IMR-90 (cell line): ENCODE measurements around the gene MREG. TPM values are rescaled to one million over a fixed set of nuclear protein-coding genes. Genes with fewer than 3 reads are reported as not detected.

Experiments used
- ATAC-seq: fragments of 200-7000 bp; cut with Tn5 transposase; 2 replicates; pipeline ENCODE4 v1.9.1; 2020; ENCODE audit warnings: low read depth, mild to moderate bottlenecking, moderate library complexity
- BruUV-seq: library from RNA; stranded (reverse); fragments of 400-500 nt; replicated peaks from 2 replicates; lab custom pipeline; 2021; lab: Mats Ljungman, UMichigan
- CTCF ChIA-PET: fragments of 300-600 bp; formaldehyde crosslinking; extraction: SDS; loops from one replicate; lab custom pipeline; 2021; ENCODE audit warnings: antibody characterized with exemption; lab: Yijun Ruan, JAX
- POLR2A ChIA-PET: fragments of 300-600 bp; sonication (Branson Sonifier 250); formaldehyde crosslinking; loops from one replicate; lab custom pipeline; 2022; ENCODE audit warnings: antibody characterized with exemption; ENCODE audit not compliant: unreplicated experiment; lab: Charles Lee
- DNase-seq: peaks from one replicate; pipeline ENCODE4 v3.0.0; 2013
- H2AFZ ChIP-seq: replicated peaks from 2 replicates; pipeline ENCODE3; 2013; ENCODE audit warnings: low read length, mild to moderate bottlenecking; ENCODE audit not compliant: poor library complexity
- H2AK5ac ChIP-seq: 2 replicates; pipeline ENCODE4 v1.6.1; 2013; ENCODE audit warnings: low read depth, low read length, inconsistent platforms
- H2AK9ac ChIP-seq: replicated peaks from 2 replicates; pipeline ENCODE3; 2013; ENCODE audit warnings: mild to moderate bottlenecking, low read depth, low read length, moderate library complexity; ENCODE audit not compliant: poor library complexity
- H2BK120ac ChIP-seq: 2 replicates; pipeline ENCODE4 v1.6.1; 2013; ENCODE audit warnings: low read depth, low read length, inconsistent platforms
- H2BK15ac ChIP-seq: 3 replicates; pipeline ENCODE4 v1.6.1; 2013; ENCODE audit warnings: low read depth, low read length, inconsistent platforms
- H2BK20ac ChIP-seq: 2 replicates; pipeline ENCODE4 v1.6.1; 2013; ENCODE audit warnings: low read depth, mild to moderate bottlenecking, inconsistent platforms, low read length, moderate library complexity
- H2BK5ac ChIP-seq: 2 replicates; pipeline ENCODE4 v1.6.1; 2013; ENCODE audit warnings: mild to moderate bottlenecking, low read depth, low read length, inconsistent platforms; ENCODE audit not compliant: poor library complexity, severe bottlenecking
- H3K14ac ChIP-seq: replicated peaks from 2 replicates; pipeline ENCODE4 v1.6.1; 2013; ENCODE audit warnings: low read depth, low read length, inconsistent platforms
- H3K18ac ChIP-seq: 2 replicates; pipeline ENCODE4 v1.6.1; 2013; ENCODE audit warnings: low read depth, low read length, control low read depth
- H3K23ac ChIP-seq: 2 replicates; pipeline ENCODE4 v1.6.1; 2013; ENCODE audit warnings: low read depth, low read length, inconsistent platforms
- H3K27ac ChIP-seq: 2 replicates; pipeline ENCODE4 v1.5.1; 2013; ENCODE audit warnings: mild to moderate bottlenecking, control low read depth, low read length; ENCODE audit not compliant: insufficient read depth
- H3K27me3 ChIP-seq: 2 replicates; pipeline ENCODE4 v1.6.1; 2013; ENCODE audit warnings: low read length; ENCODE audit not compliant: control insufficient read depth, insufficient read depth
- H3K36me3 ChIP-seq: 2 replicates; pipeline ENCODE4 v1.6.1; 2013; ENCODE audit warnings: low read length, mixed read lengths; ENCODE audit not compliant: control insufficient read depth, insufficient read depth
- H3K4ac ChIP-seq: 2 replicates; pipeline ENCODE4 v1.6.1; 2013; ENCODE audit warnings: low read depth, low read length, inconsistent platforms
- H3K4me1 ChIP-seq: 2 replicates; pipeline ENCODE4 v1.6.1; 2013; ENCODE audit warnings: low read length, mixed read lengths; ENCODE audit not compliant: control insufficient read depth, insufficient read depth
- H3K4me2 ChIP-seq: 2 replicates; pipeline ENCODE4 v1.6.1; 2013; ENCODE audit warnings: low read depth, mild to moderate bottlenecking, control low read depth, low read length, moderate library complexity
- H3K4me3 ChIP-seq: 2 replicates; pipeline ENCODE4 v1.5.1; 2013; ENCODE audit warnings: low read depth, mild to moderate bottlenecking, control low read depth, low read length, moderate library complexity; ENCODE audit not compliant: insufficient read depth
- H3K56ac ChIP-seq: 2 replicates; pipeline ENCODE4 v1.6.1; 2013; ENCODE audit warnings: low read length, inconsistent platforms; ENCODE audit not compliant: insufficient read depth; ENCODE audit errors: extremely low read depth
- H3K79me1 ChIP-seq, 2 experiments: 2 replicates each; pipeline ENCODE4 v1.6.1; 2013; ENCODE audit warnings: low read length in 2 of 2, inconsistent platforms in 1 of 2, low read depth in 1 of 2
- H3K9ac ChIP-seq: 2 replicates; pipeline ENCODE4 v1.6.1; 2013; ENCODE audit warnings: low read depth, low read length, control low read depth
- H3K9me1 ChIP-seq: 2 replicates; pipeline ENCODE4 v1.6.1; 2013; ENCODE audit warnings: low read length, inconsistent platforms; ENCODE audit not compliant: insufficient read depth
- H3K9me3 ChIP-seq: 2 replicates; pipeline ENCODE4 v1.6.1; 2013; ENCODE audit warnings: low read length; ENCODE audit not compliant: control insufficient read depth, insufficient read depth
- H4K20me1 ChIP-seq: 2 replicates; pipeline ENCODE4 v1.6.1; 2013; ENCODE audit warnings: low read length, inconsistent platforms; ENCODE audit not compliant: insufficient read depth
- H4K5ac ChIP-seq: 2 replicates; pipeline ENCODE4 v1.6.1; 2013; ENCODE audit warnings: mild to moderate bottlenecking, low read depth, low read length, control low read depth
- H4K8ac ChIP-seq, 2 experiments: 2 replicates each; pipeline ENCODE4 v1.6.1; 2013; ENCODE audit warnings: low read depth in 2 of 2, low read length in 2 of 2, control low read depth in 1 of 2, inconsistent platforms in 1 of 2
- H4K91ac ChIP-seq: 2 replicates; pipeline ENCODE4 v1.6.1; 2013; ENCODE audit warnings: low read depth, low read length, inconsistent platforms; ENCODE audit not compliant: insufficient read depth
- RCOR1 ChIP-seq: IDR thresholded peaks from 2 replicates; pipeline ENCODE4 v1.6.1; 2012; ENCODE audit warnings: mild to moderate bottlenecking, low read length, improper control_type of control experiment; ENCODE audit not compliant: insufficient replicate concordance
- WGBS, 2 experiments: methylation state at CpG; one replicate each; pipeline versions ENCODE4 v1.1.5 to v1.1.7; 2013; ENCODE audit warnings: missing lambda C conversion rate in 2 of 2; ENCODE audit not compliant: insufficient read length in 1 of 2; ENCODE audit errors: extremely low coverage in 2 of 2; 5-methylcytosine and 5-hydroxymethylcytosine counted together
- dilution Hi-C: fragments of 300-500 bp; cut with HindIII; formaldehyde crosslinking; loops from one replicate; pipeline ENCODE4 v1.14.3; 2018; ENCODE audit warnings: low sequenced_read_pairs; ENCODE audit not compliant: unreplicated experiment
- in situ Hi-C: fragments of 300-500 bp; cut with MboI; formaldehyde crosslinking; loops from 3 replicates; pipeline ENCODE4 v1.14.3; 2019; ENCODE audit warnings: low sequenced_read_pairs, inconsistent platforms, mixed read lengths
- intact Hi-C: fragments of 100-400 bp; cut with micrococcal nuclease; formaldehyde crosslinking; loops from 2 replicates; pipeline ENCODE4 v1.10.0; 2022
- polyA plus RNA-seq, 3 experiments: library from polyadenylated mRNA; depleted of rRNA; stranded (reverse); fragments of >200 nt; gene quantifications; 2 replicates each; pipeline ENCODE4 v1.2.3, GENCODE V29; 2012; ENCODE audit warnings: low replicate concordance in 1 of 3
- total RNA-seq: library from RNA; depleted of rRNA; stranded (reverse); fragments of >200 nt; gene quantifications from 2 replicates; pipeline ENCODE4 v1.2.3, GENCODE V29; 2012

Gene MREG
- total and polyA plus RNA-seq, 2 of the 4 experiments (the other 2 are of a cell fraction): 1.0 to 1.8 TPM

DNA sequence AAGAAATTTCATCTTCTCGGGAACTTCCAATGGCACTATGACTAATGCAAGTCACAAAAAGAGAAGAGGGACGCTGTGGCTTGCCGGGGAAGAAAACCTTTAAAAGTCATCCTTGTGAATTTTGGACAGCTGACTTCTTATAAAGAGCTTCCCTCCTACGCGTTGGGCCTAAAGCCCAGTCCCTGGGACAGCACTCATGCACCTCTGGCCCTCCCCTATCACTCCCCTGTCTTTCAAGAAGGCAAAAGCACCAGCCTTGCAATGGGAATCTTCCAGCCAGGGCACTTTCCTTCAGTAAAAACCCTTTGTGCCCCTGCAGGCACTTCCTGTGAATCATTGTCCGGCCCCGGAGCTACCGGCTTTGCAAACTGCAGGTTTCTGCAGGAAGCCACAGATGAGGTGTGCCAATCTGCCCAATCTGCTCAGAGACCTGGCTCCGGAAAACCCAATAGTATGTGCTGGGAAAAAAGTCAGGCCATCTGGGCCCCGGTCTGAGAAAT, 7.1 kb downstream of the MREG start:
- Histone ChIP-seq H2BK20ac (no peak overlapping the region), H4K5ac (no peak overlapping the region), H4K91ac (no peak overlapping the region), H2AFZ (no peak overlapping the region), H3K4me2 (no peak overlapping the region), H3K14ac (no peak overlapping the region), H3K27ac (no peak overlapping the region), H3K9me1 (no peaks in the 10 kb centered on the region), H3K4me1 (no peaks in the 10 kb centered on the region), H2AK9ac (no peak overlapping the region), H4K20me1 (no peaks in the 10 kb centered on the region), H3K36me3 (no peaks in the 10 kb centered on the region), H3K4me3 (no peak overlapping the region), H4K8ac (no peak overlapping the region), H3K23ac (no peak overlapping the region), H3K79me1 (no peaks in the 10 kb centered on the region), H3K4ac (no peak overlapping the region), H2BK15ac (no peak overlapping the region), H3K18ac (no peak overlapping the region), H3K9me3 (no peaks in the 10 kb centered on the region), H3K27me3 (no peaks in the 10 kb centered on the region), H3K9ac (no peak overlapping the region), H2BK5ac (no peak overlapping the region), H2BK120ac (no peak overlapping the region), H2AK5ac (no peak overlapping the region), H3K56ac (no peak overlapping the region)
- dilution Hi-C loops (no loop called here), in situ Hi-C loops (no loop called here), intact Hi-C loops (no loop called here)
- no TSS peak for BruUV-seq
- ChIA-PET POLR2A (no interaction called here), CTCF (no interaction called here)
- no peak for TF ChIP-seq RCOR1
- DNase-seq (no peak), ATAC-seq (no peak)
- WGBS, 2 experiments: 83% methylated on average over 5 of the region's 10 CpGs; no CpG with 5 or more reads in 1 of the 2 experiments
